Measurements from ENCODE around the gene COX5B.
"Not testable (repeated sequence)": the region's sequence is repeated elsewhere in the genome, so short reads cannot be mapped to it uniquely, and the experiment has no call there.

Gene COX5B

DNA sequence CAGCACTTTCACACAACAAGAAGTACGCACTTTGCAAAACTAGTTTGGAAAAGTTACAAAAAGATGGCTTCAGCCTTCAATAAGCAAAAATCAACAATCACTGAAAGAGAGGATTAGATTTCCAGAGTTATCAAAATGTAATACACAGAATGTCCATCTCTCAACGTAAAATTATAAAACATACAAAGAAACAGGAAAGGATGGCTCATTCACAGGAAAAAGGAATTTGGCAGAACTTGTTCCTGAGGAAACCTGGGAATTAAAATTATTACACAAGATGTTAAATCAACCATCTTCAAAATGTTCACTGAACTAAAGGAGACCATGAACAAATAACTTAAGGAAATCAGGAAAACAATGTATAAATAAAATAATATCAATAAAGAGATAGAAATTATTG is 31.6 kb downstream of the COX5B start:
- no peak overlapping the region for H2BK15ac ChIP-seq (ENCODE audit: low read length)
- no peak overlapping the region for H4K91ac ChIP-seq (ENCODE audit: low read depth, low read length, poor library complexity)
- no peak overlapping the region for H3K9ac ChIP-seq (ENCODE audit: low read depth, low read length, poor library complexity)
- WGBS, 2 donors (ENCODE audit: extremely low coverage in 2 of 2, insufficient read length in 2 of 2, insufficient replicate concordance in 1 of 2): no CpG with 5 or more reads among the region's 2 CpGs
- H4K8ac ChIP-seq (ENCODE audit: low read depth, low read length): no peak overlapping the region
- no peak overlapping the region for H3K23ac ChIP-seq (ENCODE audit: low read depth, low read length, poor library complexity)
- no peaks in the 10 kb centered on the region for H3K9me3 ChIP-seq (replicated peaks in 1 of 2; ENCODE audit: control insufficient read depth in 2 of 2, insufficient read depth in 1 of 2, low read depth in 1 of 2, low read length in 2 of 2)
- no peak overlapping the region for H3K27ac ChIP-seq (replicated peaks; ENCODE audit: low read length)
- H3K14ac ChIP-seq (ENCODE audit: low read length): no peak overlapping the region
- H3K4me2 ChIP-seq (ENCODE audit: insufficient read depth, low read length, poor library complexity, severe bottlenecking): no peak overlapping the region
- H3K27me3 ChIP-seq (ENCODE audit: control insufficient read depth in 3 of 3, insufficient read depth in 3 of 3, low read depth in 1 of 3, low read length in 3 of 3): no peaks in the 10 kb centered on the region
- no peak overlapping the region for H2BK120ac ChIP-seq (ENCODE audit: low read depth, low read length)
- no peak overlapping the region for H3K18ac ChIP-seq (ENCODE audit: low read length)
- no peak overlapping the region for H3K4ac ChIP-seq (ENCODE audit: low read length)
- no peak overlapping the region for H2BK5ac ChIP-seq (ENCODE audit: low read length)
- no peaks in the 10 kb centered on the region for H3K36me3 ChIP-seq (replicated peaks in 1 of 2; ENCODE audit: control insufficient read depth in 2 of 2, insufficient read depth in 2 of 2, low read length in 2 of 2)
- H3K4me1 ChIP-seq (ENCODE audit: control insufficient read depth in 2 of 2, insufficient read depth in 1 of 2, low read depth in 1 of 2, low read length in 2 of 2): no peaks in the 10 kb centered on the region
- H2AFZ ChIP-seq (ENCODE audit: low read length): no peak overlapping the region
- no peak for DNase-seq (ENCODE audit: low spot score)
- no peaks in the 10 kb centered on the region for H3K79me1 ChIP-seq (ENCODE audit: low read depth, low read length)
- H2BK12ac ChIP-seq (ENCODE audit: low read length): no peak overlapping the region
- no peak overlapping the region for H2AK5ac ChIP-seq (ENCODE audit: low read depth, low read length)
- no peak overlapping the region for H3K4me3 ChIP-seq (ENCODE audit: low read length in 2 of 2)

DNA sequence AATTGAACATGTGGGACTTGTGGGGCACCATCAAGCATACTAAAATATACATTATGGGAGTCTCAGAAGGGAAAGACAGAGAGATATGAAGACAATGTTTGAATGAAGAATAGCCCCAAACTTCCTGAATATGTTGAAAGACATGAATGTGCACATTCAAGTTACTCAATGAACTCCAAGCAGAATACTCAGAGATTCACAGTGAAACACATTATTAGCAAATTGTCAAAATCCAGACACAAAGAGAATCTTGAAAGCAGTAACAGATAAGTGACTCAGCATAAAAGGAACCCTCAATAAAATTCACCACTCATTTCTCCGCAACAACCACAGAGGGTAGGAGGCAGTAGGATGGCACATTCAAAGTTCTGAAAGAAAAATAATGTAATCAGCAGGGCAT is 32.4 kb downstream of the COX5B start:
- no peak overlapping the region for H2AFZ ChIP-seq (ENCODE audit: low read length)
- no peak overlapping the region for H2BK120ac ChIP-seq (ENCODE audit: low read depth, low read length)
- H3K23ac ChIP-seq (ENCODE audit: low read depth, low read length, poor library complexity): no peak overlapping the region
- no peak overlapping the region for H2BK15ac ChIP-seq (ENCODE audit: low read length)
- no peak overlapping the region for H4K91ac ChIP-seq (ENCODE audit: low read depth, low read length, poor library complexity)
- no CpG with 5 or more reads among the region's 1 CpG for WGBS, 2 donors (ENCODE audit: extremely low coverage in 2 of 2, insufficient read length in 2 of 2, insufficient replicate concordance in 1 of 2)
- H3K79me1 ChIP-seq (ENCODE audit: low read depth, low read length): no peaks in the 10 kb centered on the region
- H3K4me2 ChIP-seq (ENCODE audit: insufficient read depth, low read length, poor library complexity, severe bottlenecking): no peak overlapping the region
- no peak overlapping the region for H2BK12ac ChIP-seq (ENCODE audit: low read length)
- no peak overlapping the region for H2BK5ac ChIP-seq (ENCODE audit: low read length)
- no peaks in the 10 kb centered on the region for H3K27me3 ChIP-seq (ENCODE audit: control insufficient read depth in 3 of 3, insufficient read depth in 3 of 3, low read depth in 1 of 3, low read length in 3 of 3)
- H4K8ac ChIP-seq (ENCODE audit: low read depth, low read length): no peak overlapping the region
- no peak overlapping the region for H3K4me3 ChIP-seq (ENCODE audit: low read length in 2 of 2)
- no peaks in the 10 kb centered on the region for H3K36me3 ChIP-seq (replicated peaks in 1 of 2; ENCODE audit: control insufficient read depth in 2 of 2, insufficient read depth in 2 of 2, low read length in 2 of 2)
- no peak overlapping the region for H3K14ac ChIP-seq (ENCODE audit: low read length)
- H3K4me1 ChIP-seq (ENCODE audit: control insufficient read depth in 2 of 2, insufficient read depth in 1 of 2, low read depth in 1 of 2, low read length in 2 of 2): no peaks in the 10 kb centered on the region
- no peak overlapping the region for H3K9ac ChIP-seq (ENCODE audit: low read depth, low read length, poor library complexity)
- no peak for DNase-seq (ENCODE audit: low spot score)
- H2AK5ac ChIP-seq (ENCODE audit: low read depth, low read length): no peak overlapping the region
- no peaks in the 10 kb centered on the region for H3K9me3 ChIP-seq (replicated peaks in 1 of 2; ENCODE audit: control insufficient read depth in 2 of 2, insufficient read depth in 1 of 2, low read depth in 1 of 2, low read length in 2 of 2)
- H3K27ac ChIP-seq (replicated peaks; ENCODE audit: low read length): no peak overlapping the region
- H3K4ac ChIP-seq (ENCODE audit: low read length): no peak overlapping the region
- H3K18ac ChIP-seq (ENCODE audit: low read length): no peak overlapping the region

DNA sequence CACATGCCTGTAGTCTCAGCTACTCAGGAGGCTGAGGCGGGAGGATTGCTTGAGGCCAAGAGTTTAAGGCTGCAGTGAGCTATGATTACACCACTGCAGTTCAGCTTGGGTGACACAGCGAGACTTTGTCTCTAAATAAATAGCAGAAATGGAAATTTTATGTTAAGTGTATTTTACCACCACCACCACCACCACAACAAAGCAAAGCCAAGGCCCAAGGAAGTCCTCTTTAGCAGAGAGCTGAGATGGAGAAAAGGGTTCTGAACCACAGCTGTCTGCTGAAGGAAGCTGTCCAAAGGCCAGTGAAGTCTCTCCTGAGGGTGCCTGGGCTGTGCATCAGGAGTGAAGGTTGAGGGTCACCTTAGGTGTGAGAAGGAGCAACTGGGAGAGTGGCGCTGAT is 41.4 kb downstream of the COX5B start:
- H3K4me2 ChIP-seq (ENCODE audit: insufficient read depth, low read length, poor library complexity, severe bottlenecking); H3K14ac ChIP-seq (ENCODE audit: low read length); H2BK5ac ChIP-seq (ENCODE audit: low read length); H3K23ac ChIP-seq (ENCODE audit: low read depth, low read length, poor library complexity); H3K4me1 ChIP-seq (ENCODE audit: control insufficient read depth in 2 of 2, insufficient read depth in 1 of 2, low read depth in 1 of 2, low read length in 2 of 2); H3K27me3 ChIP-seq (ENCODE audit: control insufficient read depth in 3 of 3, insufficient read depth in 3 of 3, low read depth in 1 of 3, low read length in 3 of 3); H3K4ac ChIP-seq (ENCODE audit: low read length); H2AK5ac ChIP-seq (ENCODE audit: low read depth, low read length); H2AFZ ChIP-seq (ENCODE audit: low read length); H3K18ac ChIP-seq (ENCODE audit: low read length); H2BK15ac ChIP-seq (ENCODE audit: low read length); DNase-seq (ENCODE audit: low spot score); H3K9ac ChIP-seq (ENCODE audit: low read depth, low read length, poor library complexity); H2BK120ac ChIP-seq (ENCODE audit: low read depth, low read length); H4K91ac ChIP-seq (ENCODE audit: low read depth, low read length, poor library complexity); H2BK12ac ChIP-seq (ENCODE audit: low read length); H3K79me1 ChIP-seq (ENCODE audit: low read depth, low read length); H3K27ac ChIP-seq (replicated peaks; ENCODE audit: low read length); H4K8ac ChIP-seq (ENCODE audit: low read depth, low read length); H3K4me3 ChIP-seq (ENCODE audit: low read length in 2 of 2); H3K9me3 ChIP-seq (replicated peaks in 1 of 2; ENCODE audit: control insufficient read depth in 2 of 2, insufficient read depth in 1 of 2, low read depth in 1 of 2, low read length in 2 of 2); H3K36me3 ChIP-seq (replicated peaks in 1 of 2; ENCODE audit: control insufficient read depth in 2 of 2, insufficient read depth in 2 of 2, low read length in 2 of 2): not testable (repeated sequence)
- no CpG with 5 or more reads among the region's 3 CpGs for WGBS, 2 donors (ENCODE audit: extremely low coverage in 2 of 2, insufficient read length in 2 of 2, insufficient replicate concordance in 1 of 2)

DNA sequence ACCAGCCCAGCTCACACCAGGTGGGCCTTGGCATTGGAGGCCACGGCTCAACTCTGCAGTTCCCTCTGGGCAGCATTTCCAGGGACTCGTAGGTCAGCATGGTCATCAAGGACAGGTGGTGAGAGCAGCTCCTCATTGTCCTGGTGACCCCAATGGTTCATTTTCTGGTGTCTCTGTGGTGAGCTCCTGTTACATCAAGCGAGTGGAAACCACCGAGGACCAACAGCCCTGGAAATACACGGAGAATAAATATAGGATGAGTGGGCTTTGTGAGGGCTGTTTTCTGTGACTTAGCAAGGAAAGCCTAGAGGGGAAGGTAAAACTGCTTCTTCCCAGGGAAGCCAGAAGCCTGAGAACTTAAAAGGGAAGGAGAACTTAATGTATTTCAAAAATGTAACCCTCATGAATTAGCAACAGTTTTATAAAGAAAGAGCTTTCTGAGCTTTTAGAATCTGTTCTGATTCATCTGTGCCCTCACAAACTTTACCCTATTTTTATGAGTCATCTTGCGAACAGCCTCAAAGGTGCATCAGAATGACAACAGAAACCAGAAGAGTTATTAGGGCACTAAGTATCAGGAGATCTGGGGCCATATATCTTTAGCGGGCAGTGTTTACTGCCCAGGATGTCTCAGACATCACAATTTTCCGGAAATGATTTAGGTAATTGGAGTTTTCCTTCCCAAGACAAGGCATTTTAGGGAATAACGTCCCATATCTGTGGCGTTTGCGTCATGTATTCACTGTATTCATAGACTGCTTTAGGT is 42.4 kb downstream of the COX5B start:
- no peaks in the 10 kb centered on the region for H3K36me3 ChIP-seq (replicated peaks in 1 of 2; ENCODE audit: control insufficient read depth in 2 of 2, insufficient read depth in 2 of 2, low read length in 2 of 2)
- H3K14ac ChIP-seq (ENCODE audit: low read length): no peak overlapping the region
- no peak overlapping the region for H2BK120ac ChIP-seq (ENCODE audit: low read depth, low read length)
- no peak overlapping the region for H4K91ac ChIP-seq (ENCODE audit: low read depth, low read length, poor library complexity)
- H3K4me3 ChIP-seq (ENCODE audit: low read length in 2 of 2): no peak overlapping the region
- H2BK12ac ChIP-seq (ENCODE audit: low read length): no peak overlapping the region
- WGBS, 2 donors (ENCODE audit: extremely low coverage in 2 of 2, insufficient read length in 2 of 2, insufficient replicate concordance in 1 of 2): no CpG with 5 or more reads among the region's 11 CpGs
- H3K79me1 ChIP-seq (ENCODE audit: low read depth, low read length): no peaks in the 10 kb centered on the region
- no peak overlapping the region for H3K18ac ChIP-seq (ENCODE audit: low read length)
- H2AK5ac ChIP-seq (ENCODE audit: low read depth, low read length): no peak overlapping the region
- peaks cover 0 to 2% of the 10 kb centered on the region in 2 donors for H3K4me1 ChIP-seq (ENCODE audit: control insufficient read depth in 2 of 2, insufficient read depth in 1 of 2, low read depth in 1 of 2, low read length in 2 of 2)
- no peak overlapping the region for H3K9ac ChIP-seq (ENCODE audit: low read depth, low read length, poor library complexity)
- no peak overlapping the region for H3K4me2 ChIP-seq (ENCODE audit: insufficient read depth, low read length, poor library complexity, severe bottlenecking)
- H3K27ac ChIP-seq (replicated peaks; ENCODE audit: low read length): no peak overlapping the region
- H3K23ac ChIP-seq (ENCODE audit: low read depth, low read length, poor library complexity): no peak overlapping the region
- H3K4ac ChIP-seq (ENCODE audit: low read length): no peak overlapping the region
- peaks cover 0 to 2% of the 10 kb centered on the region in 2 donors for H3K9me3 ChIP-seq (replicated peaks in 1 of 2; ENCODE audit: control insufficient read depth in 2 of 2, insufficient read depth in 1 of 2, low read depth in 1 of 2, low read length in 2 of 2)
- no peak overlapping the region for H2BK5ac ChIP-seq (ENCODE audit: low read length)
- no peak overlapping the region for H2AFZ ChIP-seq (ENCODE audit: low read length)
- no peak for DNase-seq (ENCODE audit: low spot score)
- H3K27me3 ChIP-seq (ENCODE audit: control insufficient read depth in 3 of 3, insufficient read depth in 3 of 3, low read depth in 1 of 3, low read length in 3 of 3): no peaks in the 10 kb centered on the region
- H2BK15ac ChIP-seq (ENCODE audit: low read length): no peak overlapping the region
- H4K8ac ChIP-seq (ENCODE audit: low read depth, low read length): no peak overlapping the region
